ENCODE measurements around the gene VPS9D1. TPM values are rescaled to one million over a fixed set of nuclear protein-coding genes. Genes with fewer than 3 reads are reported as not detected.
"Not testable (repeated sequence)": the region's sequence is repeated elsewhere in the genome, so short reads cannot be mapped to it uniquely, and the experiment has no call there.

The VPS9D1 gene
- total and polyA plus RNA-seq, 2 experiments from 2014 or later: 2.1 to 2.2 TPM

DNA sequence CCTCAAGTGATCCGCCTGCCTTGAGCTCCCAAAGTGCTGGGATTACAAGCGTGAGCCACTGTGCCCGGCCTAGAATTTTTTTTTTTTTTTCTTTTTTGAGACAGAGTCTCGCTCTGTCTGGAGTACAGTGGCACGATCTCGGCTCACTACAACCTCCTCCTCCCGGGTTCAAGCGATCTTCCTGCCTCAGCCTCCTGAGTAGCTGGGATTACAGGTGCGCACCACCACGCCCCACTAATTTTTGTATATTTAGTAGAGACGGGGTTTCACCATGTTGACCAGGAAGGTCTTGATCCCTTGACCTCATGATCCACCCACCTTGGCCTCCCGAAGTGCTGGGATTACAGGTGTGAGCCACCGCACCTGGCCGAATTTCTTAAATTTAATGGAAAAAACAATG lies 22.0 kb downstream of the VPS9D1 start:
- peaks cover 15% of the 10 kb centered on the region for H3K36me3 Mint-ChIP-seq (ENCODE audit: low read depth)
- H3K9me2 ChIP-seq (ENCODE audit: insufficient read depth); H3K4me3 ChIP-seq; ATAC-seq; H4K20me1 ChIP-seq (replicated peaks; ENCODE audit: insufficient read depth); H3K27ac Mint-ChIP-seq; H3K27ac ChIP-seq (ENCODE audit: low read depth); H3K4me2 ChIP-seq; H3K4me1 ChIP-seq (ENCODE audit: insufficient read depth); H3K27me3 ChIP-seq (ENCODE audit: insufficient read depth); H2AFZ ChIP-seq; H3K36me3 ChIP-seq (ENCODE audit: insufficient read depth); DNase-seq (ENCODE audit: low spot score); H3K4me3 Mint-ChIP-seq; H3K79me2 ChIP-seq (replicated peaks; ENCODE audit: insufficient read depth); H3K4me1 Mint-ChIP-seq; H3K9me3 Mint-ChIP-seq: not testable (repeated sequence)
- peaks cover 14% of the 10 kb centered on the region; the same call in 1 of the 2 replicates for H3F3A ChIP-seq (replicated peaks; ENCODE audit: low read depth)
- H3K27me3 Mint-ChIP-seq (ENCODE audit: insufficient read depth, low read depth, poor library complexity): peaks cover 31% of the 10 kb centered on the region

DNA sequence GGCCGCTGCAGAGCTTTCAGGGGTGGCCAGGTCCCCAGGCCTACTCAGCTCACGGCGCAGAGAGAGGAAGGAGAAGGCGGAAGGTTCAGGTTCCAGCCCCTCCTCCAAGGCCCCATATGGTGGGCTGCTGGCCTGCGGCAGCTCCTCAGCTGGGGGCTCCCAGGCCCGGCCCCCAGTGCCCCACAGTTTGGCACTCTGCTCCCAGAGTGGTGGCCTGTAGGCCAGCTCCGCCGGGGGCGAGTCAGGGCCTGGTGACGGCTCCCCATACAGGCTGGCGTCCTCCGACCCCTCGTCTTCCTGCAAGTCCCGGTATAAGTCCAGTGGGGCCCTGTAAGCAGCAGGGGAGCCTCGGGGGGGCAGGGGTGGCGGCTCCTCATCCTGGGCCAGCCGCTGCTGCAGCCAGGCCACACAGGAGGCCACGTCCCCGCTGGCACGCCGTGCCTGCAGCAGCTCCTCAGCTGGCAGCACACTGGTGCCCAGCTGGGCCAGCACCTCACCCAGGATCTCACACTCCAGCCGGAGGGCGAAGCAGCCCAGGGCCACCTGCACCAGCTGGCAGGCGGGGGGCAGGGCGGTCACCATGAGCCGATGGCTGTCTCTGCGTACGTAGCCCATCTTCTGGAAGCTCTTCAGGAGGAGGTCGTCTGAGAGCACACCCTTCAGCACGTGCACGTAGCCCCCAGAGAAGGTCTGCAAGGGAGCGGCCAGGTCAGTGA lies 22.9 kb downstream of the VPS9D1 start:
- Histone ChIP-seq H3K79me2 (replicated peaks; ENCODE audit: insufficient read depth) (no peaks in the 10 kb centered on the region), H3K4me3 (no peak overlapping the region), H3K9me2 (ENCODE audit: insufficient read depth) (no peaks in the 10 kb centered on the region), H3K4me2 (no peak overlapping the region), H4K20me1 (replicated peaks; ENCODE audit: insufficient read depth) (peaks cover 4% of the 10 kb centered on the region), H3F3A (replicated peaks; ENCODE audit: low read depth) (peaks cover 15% of the 10 kb centered on the region; the same call in 1 of the 2 replicates), H3K27ac (ENCODE audit: low read depth) (no peak overlapping the region), H3K27me3 (ENCODE audit: insufficient read depth) (no peaks in the 10 kb centered on the region), H3K4me1 (ENCODE audit: insufficient read depth) (peaks cover 7% of the 10 kb centered on the region; the same call in 1 of the 2 replicates), H2AFZ (no peak overlapping the region), H3K36me3 (ENCODE audit: insufficient read depth) (0 out of 2 replicates have a peak, but pooled peaks cover 2% of the 10 kb centered on the region)
- peaks cover 6% of the 10 kb centered on the region; the same call in 2 of the 3 replicates for H3K4me1 Mint-ChIP-seq
- TF ChIP-seq NANOG (IDR thresholded peaks at IDR 0.05; ENCODE audit: borderline replicate concordance) (no peak), STAT1 (IDR thresholded peaks at IDR 0.05; ENCODE audit: unreplicated experiment) (no peak), EZH2 (IDR thresholded peaks at IDR 0.05; ENCODE audit: low read depth, unreplicated experiment) (no peak), ZNF114 (CRISPR knock-in tag; IDR thresholded peaks at IDR 0.05) (no peak), JUNB (IDR thresholded peaks at IDR 0.05; ENCODE audit: unreplicated experiment) (no peak), EZH2phosphoT487 (IDR thresholded peaks at IDR 0.05; ENCODE audit: unreplicated experiment) (no peak)
- TF ChIP-seq, protein P1, sequence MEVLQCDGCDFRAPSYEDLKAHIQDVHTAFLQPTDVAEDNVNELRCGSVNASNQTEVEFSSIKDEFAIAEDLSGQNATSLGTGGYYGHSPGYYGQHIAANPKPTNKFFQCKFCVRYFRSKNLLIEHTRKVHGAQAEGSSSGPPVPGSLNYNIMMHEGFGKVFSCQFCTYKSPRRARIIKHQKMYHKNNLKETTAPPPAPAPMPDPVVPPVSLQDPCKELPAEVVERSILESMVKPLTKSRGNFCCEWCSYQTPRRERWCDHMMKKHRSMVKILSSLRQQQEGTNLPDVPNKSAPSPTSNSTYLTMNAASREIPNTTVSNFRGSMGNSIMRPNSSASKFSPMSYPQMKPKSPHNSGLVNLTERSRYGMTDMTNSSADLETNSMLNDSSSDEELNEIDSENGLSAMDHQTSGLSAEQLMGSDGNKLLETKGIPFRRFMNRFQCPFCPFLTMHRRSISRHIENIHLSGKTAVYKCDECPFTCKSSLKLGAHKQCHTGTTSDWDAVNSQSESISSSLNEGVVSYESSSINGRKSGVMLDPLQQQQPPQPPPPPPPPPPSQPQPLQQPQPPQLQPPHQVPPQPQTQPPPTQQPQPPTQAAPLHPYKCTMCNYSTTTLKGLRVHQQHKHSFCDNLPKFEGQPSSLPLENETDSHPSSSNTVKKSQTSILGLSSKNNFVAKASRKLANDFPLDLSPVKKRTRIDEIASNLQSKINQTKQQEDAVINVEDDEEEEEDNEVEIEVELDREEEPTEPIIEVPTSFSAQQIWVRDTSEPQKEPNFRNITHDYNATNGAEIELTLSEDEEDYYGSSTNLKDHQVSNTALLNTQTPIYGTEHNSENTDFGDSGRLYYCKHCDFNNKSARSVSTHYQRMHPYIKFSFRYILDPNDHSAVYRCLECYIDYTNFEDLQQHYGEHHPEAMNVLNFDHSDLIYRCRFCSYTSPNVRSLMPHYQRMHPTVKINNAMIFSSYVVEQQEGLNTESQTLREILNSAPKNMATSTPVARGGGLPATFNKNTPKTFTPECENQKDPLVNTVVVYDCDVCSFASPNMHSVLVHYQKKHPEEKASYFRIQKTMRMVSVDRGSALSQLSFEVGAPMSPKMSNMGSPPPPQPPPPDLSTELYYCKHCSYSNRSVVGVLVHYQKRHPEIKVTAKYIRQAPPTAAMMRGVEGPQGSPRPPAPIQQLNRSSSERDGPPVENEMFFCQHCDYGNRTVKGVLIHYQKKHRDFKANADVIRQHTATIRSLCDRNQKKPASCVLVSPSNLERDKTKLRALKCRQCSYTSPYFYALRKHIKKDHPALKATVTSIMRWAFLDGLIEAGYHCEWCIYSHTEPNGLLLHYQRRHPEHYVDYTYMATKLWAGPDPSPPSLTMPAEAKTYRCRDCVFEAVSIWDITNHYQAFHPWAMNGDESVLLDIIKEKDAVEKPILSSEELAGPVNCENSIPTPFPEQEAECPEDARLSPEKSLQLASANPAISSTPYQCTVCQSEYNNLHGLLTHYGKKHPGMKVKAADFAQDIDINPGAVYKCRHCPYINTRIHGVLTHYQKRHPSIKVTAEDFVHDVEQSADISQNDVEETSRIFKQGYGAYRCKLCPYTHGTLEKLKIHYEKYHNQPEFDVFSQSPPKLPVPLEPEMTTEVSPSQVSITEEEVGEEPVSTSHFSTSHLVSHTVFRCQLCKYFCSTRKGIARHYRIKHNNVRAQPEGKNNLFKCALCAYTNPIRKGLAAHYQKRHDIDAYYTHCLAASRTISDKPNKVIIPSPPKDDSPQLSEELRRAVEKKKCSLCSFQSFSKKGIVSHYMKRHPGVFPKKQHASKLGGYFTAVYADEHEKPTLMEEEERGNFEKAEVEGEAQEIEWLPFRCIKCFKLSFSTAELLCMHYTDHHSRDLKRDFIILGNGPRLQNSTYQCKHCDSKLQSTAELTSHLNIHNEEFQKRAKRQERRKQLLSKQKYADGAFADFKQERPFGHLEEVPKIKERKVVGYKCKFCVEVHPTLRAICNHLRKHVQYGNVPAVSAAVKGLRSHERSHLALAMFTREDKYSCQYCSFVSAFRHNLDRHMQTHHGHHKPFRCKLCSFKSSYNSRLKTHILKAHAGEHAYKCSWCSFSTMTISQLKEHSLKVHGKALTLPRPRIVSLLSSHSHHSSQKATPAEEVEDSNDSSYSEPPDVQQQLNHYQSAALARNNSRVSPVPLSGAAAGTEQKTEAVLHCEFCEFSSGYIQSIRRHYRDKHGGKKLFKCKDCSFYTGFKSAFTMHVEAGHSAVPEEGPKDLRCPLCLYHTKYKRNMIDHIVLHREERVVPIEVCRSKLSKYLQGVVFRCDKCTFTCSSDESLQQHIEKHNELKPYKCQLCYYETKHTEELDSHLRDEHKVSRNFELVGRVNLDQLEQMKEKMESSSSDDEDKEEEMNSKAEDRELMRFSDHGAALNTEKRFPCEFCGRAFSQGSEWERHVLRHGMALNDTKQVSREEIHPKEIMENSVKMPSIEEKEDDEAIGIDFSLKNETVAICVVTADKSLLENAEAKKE (CRISPR knock-in tag; IDR thresholded peaks at IDR 0.05): no peak
- TF ChIP-seq, protein P2, sequence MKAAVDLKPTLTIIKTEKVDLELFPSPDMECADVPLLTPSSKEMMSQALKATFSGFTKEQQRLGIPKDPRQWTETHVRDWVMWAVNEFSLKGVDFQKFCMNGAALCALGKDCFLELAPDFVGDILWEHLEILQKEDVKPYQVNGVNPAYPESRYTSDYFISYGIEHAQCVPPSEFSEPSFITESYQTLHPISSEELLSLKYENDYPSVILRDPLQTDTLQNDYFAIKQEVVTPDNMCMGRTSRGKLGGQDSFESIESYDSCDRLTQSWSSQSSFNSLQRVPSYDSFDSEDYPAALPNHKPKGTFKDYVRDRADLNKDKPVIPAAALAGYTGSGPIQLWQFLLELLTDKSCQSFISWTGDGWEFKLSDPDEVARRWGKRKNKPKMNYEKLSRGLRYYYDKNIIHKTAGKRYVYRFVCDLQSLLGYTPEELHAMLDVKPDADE (IDR thresholded peaks at IDR 0.05): no peak
- DNase-seq (ENCODE audit: low spot score) (no peak), ATAC-seq (no peak)
- no peak overlapping the region for H3K27ac Mint-ChIP-seq
- peaks cover 22% of the 10 kb centered on the region for H3K36me3 Mint-ChIP-seq (ENCODE audit: low read depth)
- H3K9me3 Mint-ChIP-seq: no peaks in the 10 kb centered on the region
- H3K4me3 Mint-ChIP-seq: no peak overlapping the region
- peaks cover 24% of the 10 kb centered on the region for H3K27me3 Mint-ChIP-seq (ENCODE audit: insufficient read depth, low read depth, poor library complexity)

All from GM23338 (cell line).